HL-60 (cell line): Measurements from ENCODE around the gene SMIM38.

Source experiments
- DNase-seq, 2 experiments: peaks; one replicate each; pipeline ENCODE4 v3.0.0-alpha.2; 2010 to 2020; ENCODE audit warnings: low read depth in 1 of 2, low spot score in 1 of 2
- H3K27ac ChIP-seq: fragments of 250-450 bp; sonication (Bioruptor Pico); replicated peaks from 2 replicates; pipeline ENCODE4 v1.5.1; 2020; ENCODE audit warnings: mild to moderate bottlenecking, moderate library complexity
- H3K27me3 ChIP-seq: fragments of 250-450 bp; sonication (Bioruptor Pico); 2 replicates; pipeline ENCODE4 v1.5.1; 2021; ENCODE audit warnings: mild to moderate bottlenecking, moderate library complexity; ENCODE audit not compliant: insufficient read depth, poor library complexity, severe bottlenecking
- H3K4me3 ChIP-seq: replicated peaks from 2 replicates; pipeline ENCODE4 v1.5.1; 2011; ENCODE audit warnings: mild to moderate bottlenecking, control low read depth, low read length; ENCODE audit not compliant: insufficient read depth
- CTCF ChIP-seq: IDR thresholded peaks from one replicate; pipeline ENCODE4 v1.5.1; 2011; ENCODE audit warnings: low read length, control low read depth, inconsistent platforms; ENCODE audit not compliant: insufficient read depth
- GABPA ChIP-seq: IDR thresholded peaks from 2 replicates; pipeline ENCODE4 v1.6.1; 2012; ENCODE audit warnings: low read depth
- POLR2AphosphoS5 ChIP-seq: IDR thresholded peaks from 2 replicates; pipeline ENCODE4 v1.6.1; 2012; ENCODE audit warnings: low read depth
- REST ChIP-seq: IDR thresholded peaks from 2 replicates; pipeline ENCODE4 v1.6.1; 2012; ENCODE audit warnings: low read depth; ENCODE audit not compliant: insufficient replicate concordance
- SPI1 ChIP-seq: IDR thresholded peaks from 2 replicates; pipeline ENCODE4 v1.6.1; 2012; ENCODE audit warnings: low read depth, mild to moderate bottlenecking, borderline replicate concordance

The SMIM38 gene

GRCh38 chr11:69195824-69196782, 40.4 kb downstream of the SMIM38 start:
- Histone ChIP-seq H3K27ac (no peak overlapping the region), H3K27me3 (no peaks in the 10 kb centered on the region), H3K4me3 (no peak overlapping the region)
- TF ChIP-seq GABPA: no peak
- no peak for TF ChIP-seq SPI1
- TF ChIP-seq CTCF: no peak
- TF ChIP-seq POLR2AphosphoS5: no peak
- no peak for TF ChIP-seq REST
- DNase-seq: no peak

GRCh38 chr11:69196783-69197169, 41.0 kb downstream of the SMIM38 start:
- no peak for DNase-seq
- TF ChIP-seq CTCF (no peak), REST (no peak), SPI1 (no peak)
- H3K27ac ChIP-seq: no peak overlapping the region
- H3K27me3 ChIP-seq: no peaks in the 10 kb centered on the region
- no peak overlapping the region for H3K4me3 ChIP-seq

GRCh38 chr11:69198891-69199582, 43.3 kb downstream of the SMIM38 start:
- Histone ChIP-seq H3K27me3 (no peaks in the 10 kb centered on the region), H3K27ac (no peak overlapping the region), H3K4me3 (no peak overlapping the region)
- TF ChIP-seq POLR2AphosphoS5 (no peak), CTCF (no peak), SPI1 (no peak), GABPA (no peak), REST (no peak)
- no peak for DNase-seq
